HCT116 (cell line): ENCODE data around the gene ALK. TPM values are rescaled to one million over a fixed set of nuclear protein-coding genes. Genes with fewer than 3 reads are reported as not detected.

ENCODE experiments used
- ATAC-seq: fragments of 200-7000 bp; cut with Tn5 transposase; 2 replicates; pipeline ENCODE4 v1.9.1; 2020; ENCODE audit warnings: mild to moderate bottlenecking, moderate library complexity
- BruUV-seq: library from RNA; stranded (reverse); fragments of 400-500 nt; replicated peaks from 2 replicates; lab custom pipeline; 2021; lab: Mats Ljungman, UMichigan
- CTCF ChIA-PET: fragments of 300-600 bp; sonication (Branson Sonifier 250); formaldehyde crosslinking; loops from one replicate; lab custom pipeline; 2021; ENCODE audit warnings: antibody characterized with exemption; lab: Charles Lee
- POLR2A ChIA-PET: fragments of 300-600, 350-600 bp; sonication (Branson Sonifier 250); formaldehyde crosslinking; loops from one replicate; lab custom pipeline; 2021; ENCODE audit warnings: antibody characterized with exemption; lab: Charles Lee
- RAD21 ChIA-PET, 2 experiments: fragments of 300-600 bp; sonication (Branson Sonifier 250); formaldehyde crosslinking; loops; one replicate each; lab custom pipeline; 2023; ENCODE audit warnings: low total read pairs in 2 of 2; ENCODE audit not compliant: uncharacterized antibody in 2 of 2, unreplicated experiment in 2 of 2, low non-redundant PET in 1 of 2; lab: Charles Lee
- DNase-seq: peaks from one replicate; pipeline ENCODE4 v3.0.0-alpha.2; 2010; ENCODE audit warnings: low read depth, low spot score
- H2AFZ ChIP-seq: fragments of 200-600 bp; shearing (Covaris generic), sonication (generic); 2 replicates; pipeline ENCODE4 v1.6.1; 2017; ENCODE audit warnings: low read depth, mixed run types, mixed read lengths, antibody characterized with exemption, low read length; ENCODE audit not compliant: poor library complexity, severe bottlenecking
- H3K27ac ChIP-seq: 2 replicates; pipeline ENCODE4 v1.5.1; 2012; ENCODE audit warnings: low read depth, low read length
- H3K27me3 ChIP-seq: fragments of 200-600 bp; sonication (generic); 2 replicates; pipeline ENCODE4 v1.6.1; 2016; ENCODE audit warnings: mixed run types, low read length, mixed read lengths; ENCODE audit not compliant: insufficient read depth
- H3K36me3 ChIP-seq, 2 experiments: fragments of 200-500 bp in 1 of 2; fragments of 200-600 bp in 1 of 2; sonication (Bioruptor generic) in 1 of 2; sonication (generic) in 1 of 2; 2 replicates each; pipeline versions ENCODE4 v1.5.1 to v1.6.1; 2014 to 2016; ENCODE audit warnings: low read length in 2 of 2, inconsistent platforms in 1 of 2, mixed read lengths in 1 of 2, mixed run types in 1 of 2; ENCODE audit not compliant: insufficient read depth in 2 of 2, control insufficient read depth in 1 of 2
- H3K4me1 ChIP-seq, 2 experiments: fragments of 200-600 bp in 1 of 2; sonication (generic) in 1 of 2; 2 replicates each; pipeline versions ENCODE4 v1.5.1 to v1.6.1; 2012 to 2017; ENCODE audit warnings: low read length in 2 of 2, inconsistent platforms in 1 of 2, mild to moderate bottlenecking in 1 of 2, mixed read lengths in 1 of 2, mixed run types in 1 of 2, moderate library complexity in 1 of 2; ENCODE audit not compliant: insufficient read depth in 2 of 2, control insufficient read depth in 1 of 2
- H3K4me2 ChIP-seq: fragments of 200-600 bp; sonication (generic); 2 replicates; pipeline ENCODE4 v1.6.1; 2017; ENCODE audit warnings: mixed run types, low read length, mixed read lengths
- H3K4me3 ChIP-seq, 2 experiments: fragments of 200-600 bp in 1 of 2; sonication (generic) in 1 of 2; replicated peaks in 1 of 2; 2 replicates each; pipeline ENCODE4 v1.5.1; 2011 to 2016; ENCODE audit warnings: low read length in 2 of 2, control low read depth in 1 of 2, low read depth in 1 of 2, mild to moderate bottlenecking in 1 of 2, mixed read lengths in 1 of 2, mixed run types in 1 of 2
- H3K79me2 ChIP-seq: fragments of 200-600 bp; sonication (generic); 2 replicates; pipeline ENCODE4 v1.6.1; 2017; ENCODE audit warnings: mild to moderate bottlenecking, mixed run types, low read length, moderate library complexity, mixed read lengths; ENCODE audit not compliant: insufficient read depth
- H3K9ac ChIP-seq: fragments of 200-600 bp; sonication (generic); 2 replicates; pipeline ENCODE4 v1.6.1; 2016; ENCODE audit warnings: low read length, mixed read lengths
- H3K9me2 ChIP-seq: fragments of 200-600 bp; sonication (generic), shearing (Covaris generic); 2 replicates; pipeline ENCODE4 v1.6.1; 2017; ENCODE audit warnings: mixed run types, mild to moderate bottlenecking, moderate library complexity; ENCODE audit not compliant: insufficient read depth
- H3K9me3 ChIP-seq, 2 experiments: fragments of 200-500 bp in 1 of 2; fragments of 200-600 bp in 1 of 2; sonication (Bioruptor generic) in 1 of 2; sonication (generic) in 1 of 2; 2 replicates each; pipeline ENCODE4 v1.6.1; 2014 to 2017; ENCODE audit warnings: low read length in 2 of 2, mixed read lengths in 2 of 2, inconsistent platforms in 1 of 2, low read depth in 1 of 2, mild to moderate bottlenecking in 1 of 2, mixed run types in 1 of 2, moderate library complexity in 1 of 2; ENCODE audit not compliant: control insufficient read depth in 1 of 2, insufficient read depth in 1 of 2
- H4K20me1 ChIP-seq: fragments of 200-600 bp; sonication (generic), shearing (Covaris generic); 2 replicates; pipeline ENCODE4 v1.6.1; 2017; ENCODE audit warnings: mixed run types, mild to moderate bottlenecking, moderate library complexity; ENCODE audit not compliant: insufficient read depth
- ATF3 ChIP-seq: IDR thresholded peaks from 2 replicates; pipeline ENCODE4 v1.6.1; 2012
- EGR1 ChIP-seq: IDR thresholded peaks from 2 replicates; pipeline ENCODE4 v1.6.1; 2012; ENCODE audit warnings: low read depth
- ELF1 ChIP-seq: IDR thresholded peaks from 2 replicates; pipeline ENCODE4 v1.6.1; 2012; ENCODE audit warnings: low read depth, borderline replicate concordance
- RAD21 ChIP-seq: IDR thresholded peaks from 2 replicates; pipeline ENCODE4 v1.6.1; 2012; ENCODE audit warnings: low read depth, mild to moderate bottlenecking
- REST ChIP-seq: IDR thresholded peaks from 2 replicates; pipeline ENCODE4 v1.6.1; 2012; ENCODE audit warnings: low read depth
- SIN3A ChIP-seq: IDR thresholded peaks from 2 replicates; pipeline ENCODE4 v1.6.1; 2012; ENCODE audit warnings: low read depth
- TCF7L2 ChIP-seq: IDR thresholded peaks from 2 replicates; pipeline ENCODE4 v1.7.0; 2011; ENCODE audit warnings: borderline replicate concordance, inconsistent platforms; ENCODE audit not compliant: insufficient read depth, insufficient read length; ENCODE audit errors: extremely low read depth
- intact Hi-C: fragments of 100-400 bp; cut with micrococcal nuclease; formaldehyde crosslinking; loops from 2 replicates; pipeline ENCODE4 v1.10.0; 2022
- total RNA-seq: library from RNA; stranded (reverse); gene quantifications from one replicate; pipeline ENCODE4 v1.2.1, GENCODE V29; 2021; ENCODE audit not compliant: unreplicated experiment

ALK gene
- total RNA-seq, 1 experiment from 2014 or later = not detected

- Histone ChIP-seq H3K79me2 (no peaks in the 10 kb centered on the region), H3K27me3 (peaks cover 83% of the 10 kb centered on the region), H3K4me2 (no peak overlapping the region), H3K27ac (no peak overlapping the region), H3K9me3 (no peaks in the 10 kb centered on the region), H3K4me1 (no peaks in the 10 kb centered on the region), H3K4me3 (no peak overlapping the region), H3K9me2 (no peaks in the 10 kb centered on the region), H4K20me1 (no peaks in the 10 kb centered on the region), H3K9ac (no peak overlapping the region), H2AFZ (no peak overlapping the region), H3K36me3 (no peaks in the 10 kb centered on the region)
- no TSS peak for BruUV-seq
- intact Hi-C loops = no loop called here
- DNase-seq = no peak
- POLR2A ChIA-PET = no interaction called here
- no peak for TF ChIP-seq RAD21
- TF ChIP-seq ELF1 = no peak
- no peak for TF ChIP-seq ATF3
- TF ChIP-seq REST = no peak
- no peak for TF ChIP-seq TCF7L2
- no peak for TF ChIP-seq EGR1
- CTCF ChIA-PET = no interaction called here
- RAD21 ChIA-PET = no interaction called here
- no peak for ATAC-seq
Measured at GRCh38 chr2:29688429-29688828, 233.0 kb downstream of the ALK start.

DNA sequence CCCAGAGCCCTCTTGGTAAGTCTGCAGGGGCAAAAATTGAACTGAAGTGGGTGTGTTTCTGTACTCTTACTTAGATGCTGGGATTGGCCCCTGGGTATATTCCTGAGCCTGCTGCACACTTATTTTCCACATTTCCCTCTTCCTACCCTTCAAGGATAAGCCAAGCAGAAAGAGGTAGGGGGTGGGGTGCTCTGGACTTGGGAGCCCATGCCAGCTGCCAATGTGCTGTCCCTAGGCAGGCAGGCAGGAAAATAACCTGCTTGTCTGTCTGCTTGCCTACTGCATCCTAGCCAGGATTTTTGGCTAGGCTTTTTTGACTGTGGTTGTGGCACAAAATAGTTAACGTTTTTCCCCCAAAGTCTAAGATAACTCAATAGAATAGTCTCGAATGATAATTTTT, 234.3 kb downstream of the ALK start:
- no peaks in the 10 kb centered on the region for H3K9me2 ChIP-seq
- H3K79me2 ChIP-seq = no peaks in the 10 kb centered on the region
- intact Hi-C loops = no loop called here
- no peak overlapping the region for H3K9ac ChIP-seq
- H4K20me1 ChIP-seq = no peaks in the 10 kb centered on the region
- no peaks in the 10 kb centered on the region for H3K9me3 ChIP-seq
- POLR2A ChIA-PET = no interaction called here
- ATAC-seq = no peak
- no peak for DNase-seq
- no peak overlapping the region for H2AFZ ChIP-seq
- no peaks in the 10 kb centered on the region for H3K4me1 ChIP-seq
- no TSS peak for BruUV-seq
- H3K27me3 ChIP-seq = peaks cover 79% of the 10 kb centered on the region
- H3K4me3 ChIP-seq = no peak overlapping the region
- TF ChIP-seq SIN3A = no peak
- RAD21 ChIA-PET = no interaction called here
- H3K4me2 ChIP-seq = no peak overlapping the region
- CTCF ChIA-PET = no interaction called here
- no peaks in the 10 kb centered on the region for H3K36me3 ChIP-seq
- no peak overlapping the region for H3K27ac ChIP-seq
